WTC11 (cell line): Measurements from ENCODE around the gene ZSWIM6. TPM values are rescaled to one million over a fixed set of nuclear protein-coding genes. Genes with fewer than 3 reads are reported as not detected.

ENCODE experiments used
- ATAC-seq: fragments of 200-7000 bp; cut with Tn5 transposase; 2 replicates; pipeline ENCODE4 v1.10.0; 2021; ENCODE audit warnings: mild to moderate bottlenecking, moderate library complexity
- CTCF ChIA-PET: fragments of 300-600 bp; sonication (Branson Sonifier 250); formaldehyde crosslinking; loops from one replicate; lab custom pipeline; 2021; ENCODE audit warnings: antibody characterized with exemption; lab: Charles Lee
- POLR2A ChIA-PET: fragments of 350-600 bp; sonication (Branson Sonifier 250); formaldehyde crosslinking; loops from one replicate; lab custom pipeline; 2021; ENCODE audit warnings: antibody characterized with exemption; lab: Charles Lee
- DNase-seq: peaks from one replicate; pipeline ENCODE4 v3.0.0; 2021; ENCODE audit warnings: low spot score
- H3K27ac Mint-ChIP-seq: 2 replicates; pipeline ENCODE4 v1.8.0; 2021; ENCODE audit warnings: mixed read lengths
- H3K27me3 Mint-ChIP-seq: 2 replicates; pipeline ENCODE4 v1.8.0; 2021; ENCODE audit warnings: low read depth, mild to moderate bottlenecking, moderate library complexity, mixed read lengths
- H3K36me3 Mint-ChIP-seq: 2 replicates; pipeline ENCODE4 v1.8.0; 2021; ENCODE audit warnings: mixed read lengths
- H3K4me1 Mint-ChIP-seq: 2 replicates; pipeline ENCODE4 v1.8.0; 2022; ENCODE audit warnings: mixed read lengths
- H3K4me3 Mint-ChIP-seq: 2 replicates; pipeline ENCODE4 v1.8.0; 2021; ENCODE audit warnings: mild to moderate bottlenecking, moderate library complexity, mixed read lengths
- H3K9me3 Mint-ChIP-seq: 2 replicates; pipeline ENCODE4 v1.8.0; 2021; ENCODE audit warnings: mixed read lengths
- AFF4 ChIP-seq: sonication (generic); formaldehyde crosslinking; IDR thresholded peaks from 2 replicates; pipeline ENCODE4 v1.8.1; 2023; ENCODE audit warnings: mild to moderate bottlenecking, missing genetic modification reagents, borderline replicate concordance
- E2F1 ChIP-seq: sonication (generic); formaldehyde crosslinking; IDR thresholded peaks from 2 replicates; pipeline ENCODE4 v1.8.0; 2022; ENCODE audit warnings: mild to moderate bottlenecking, missing genetic modification reagents
- ELF4 ChIP-seq: sonication (generic); formaldehyde crosslinking; IDR thresholded peaks from 2 replicates; pipeline ENCODE4 v1.8.1; 2022; ENCODE audit warnings: low read depth, mild to moderate bottlenecking, moderate library complexity, missing genetic modification reagents
- ESRRA ChIP-seq: sonication (generic); formaldehyde crosslinking; IDR thresholded peaks from 2 replicates; pipeline ENCODE4 v1.8.1; 2022; ENCODE audit warnings: mild to moderate bottlenecking, missing genetic modification reagents, borderline replicate concordance
- IRF1 ChIP-seq: sonication (generic); formaldehyde crosslinking; IDR thresholded peaks from 2 replicates; pipeline ENCODE4 v1.8.0; 2023; ENCODE audit warnings: missing genetic modification reagents
- JAZF1 ChIP-seq: fragments of 250-450 bp; sonication (Bioruptor Pico); IDR thresholded peaks from 2 replicates; pipeline ENCODE4 v1.9.0; 2021; ENCODE audit warnings: moderate library complexity, mild to moderate bottlenecking, inconsistent platforms
- MYBL2 ChIP-seq: sonication (generic); formaldehyde crosslinking; IDR thresholded peaks from 2 replicates; pipeline ENCODE4 v1.8.1; 2023; ENCODE audit warnings: mild to moderate bottlenecking, moderate library complexity, missing genetic modification reagents
- RELA ChIP-seq: sonication (generic); formaldehyde crosslinking; IDR thresholded peaks from 2 replicates; pipeline ENCODE4 v1.8.1; 2022; ENCODE audit warnings: missing genetic modification reagents, mild to moderate bottlenecking, borderline replicate concordance
- SP1 ChIP-seq: sonication (generic); formaldehyde crosslinking; conservative IDR thresholded peaks from 2 replicates; pipeline ENCODE4 v1.8.1; 2022; ENCODE audit warnings: missing genetic modification reagents
- TCF7 ChIP-seq: sonication (generic); formaldehyde crosslinking; IDR thresholded peaks from 2 replicates; pipeline ENCODE4 v1.8.0; 2022; ENCODE audit warnings: mild to moderate bottlenecking, low read depth, missing genetic modification reagents, moderate library complexity
- TEAD4 ChIP-seq: sonication (generic); formaldehyde crosslinking; IDR thresholded peaks from 2 replicates; pipeline ENCODE4 v1.8.0; 2022; ENCODE audit warnings: mild to moderate bottlenecking, missing genetic modification reagents
- USF1 ChIP-seq: sonication (generic); formaldehyde crosslinking; IDR thresholded peaks from 2 replicates; pipeline ENCODE4 v1.8.0; 2022; ENCODE audit warnings: mild to moderate bottlenecking, missing genetic modification reagents
- ZNF263 ChIP-seq: sonication (generic); formaldehyde crosslinking; IDR thresholded peaks from 2 replicates; pipeline ENCODE4 v1.8.1; 2022; ENCODE audit warnings: low read depth, mild to moderate bottlenecking, moderate library complexity, missing genetic modification reagents
- ZNF396 ChIP-seq: fragments of 250-450 bp; sonication (Bioruptor Pico); IDR thresholded peaks from 2 replicates; pipeline ENCODE4 v1.8.0; 2021; ENCODE audit warnings: mild to moderate bottlenecking, moderate library complexity, borderline replicate concordance
- ZNF416 ChIP-seq: fragments of 250-450 bp; sonication (Bioruptor Pico); IDR thresholded peaks from 2 replicates; pipeline ENCODE4 v1.9.0; 2021; ENCODE audit warnings: mild to moderate bottlenecking, inconsistent platforms
- total RNA-seq: library from RNA; stranded (reverse); gene quantifications from 3 replicates; pipeline ENCODE4 v1.2.3, GENCODE V29; 2021
- TF ChIP-seq, protein P1 (sequence below): fragments of 250-450 bp; sonication (Bioruptor Pico); IDR thresholded peaks from 2 replicates; pipeline ENCODE4 v1.9.0; 2021; ENCODE audit warnings: moderate library complexity, mild to moderate bottlenecking, inconsistent platforms, borderline replicate concordance
- TF ChIP-seq, protein P2 (sequence below): fragments of 200-600 bp; IDR thresholded peaks from 2 replicates; pipeline ENCODE4 v1.8.0; 2022; ENCODE audit warnings: antibody characterized with exemption
- TF ChIP-seq, protein P3 (sequence below): sonication (generic); formaldehyde crosslinking; IDR thresholded peaks from 2 replicates; pipeline ENCODE4 v1.8.0; 2022; ENCODE audit warnings: missing genetic modification reagents

ZSWIM6 gene
- total RNA-seq, 1 experiment from 2014 or later, result 12.5 TPM

DNA sequence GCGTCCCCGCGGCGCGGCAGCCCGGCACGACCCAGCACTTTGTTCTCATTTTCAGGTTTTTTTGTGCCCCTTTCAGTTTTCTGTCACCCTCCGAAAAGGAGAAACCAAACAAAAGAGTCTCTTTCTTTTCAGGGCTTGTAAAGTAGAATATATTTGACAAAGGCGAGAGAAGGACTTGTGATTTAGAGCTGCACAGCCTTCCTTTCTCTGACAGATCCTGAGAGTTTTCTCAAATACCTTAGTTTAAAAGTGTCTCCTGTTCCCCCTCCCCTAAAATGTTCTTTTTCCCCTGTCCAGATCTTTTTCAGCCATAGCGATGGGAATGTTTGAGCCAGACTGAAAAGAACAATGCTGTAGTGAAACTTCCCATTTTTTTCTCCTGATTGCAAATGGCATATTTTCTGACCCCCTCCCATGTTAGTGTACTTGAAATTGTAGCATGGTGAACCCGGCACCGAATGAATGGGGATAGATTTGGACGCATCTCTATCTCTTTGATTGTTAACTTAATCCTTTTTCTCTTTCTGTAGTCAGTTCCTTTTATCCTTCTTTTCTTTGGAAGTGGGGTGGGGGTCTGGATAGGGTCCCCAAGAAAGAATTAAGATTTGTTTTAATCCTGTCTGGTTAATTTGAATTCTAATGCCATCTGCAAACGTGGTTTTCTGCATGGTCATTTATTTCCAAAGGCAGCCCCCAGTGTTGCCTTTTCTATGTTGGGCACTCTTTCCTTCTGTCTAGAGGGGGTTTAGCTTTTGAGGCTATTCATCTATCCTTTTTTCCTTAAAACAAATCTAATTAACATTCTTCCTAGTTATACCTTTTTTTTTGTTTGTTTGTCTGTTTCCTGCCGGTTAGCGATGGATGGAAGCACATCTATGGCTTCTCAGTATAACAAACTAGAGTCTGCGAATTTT, 2.2 kb downstream of the ZSWIM6 start (continued):
- no peak for TF ChIP-seq JAZF1 (CRISPR knock-in tag)
- TF ChIP-seq TEAD4 (CRISPR knock-in tag), result no peak
- TF ChIP-seq, protein P1, sequence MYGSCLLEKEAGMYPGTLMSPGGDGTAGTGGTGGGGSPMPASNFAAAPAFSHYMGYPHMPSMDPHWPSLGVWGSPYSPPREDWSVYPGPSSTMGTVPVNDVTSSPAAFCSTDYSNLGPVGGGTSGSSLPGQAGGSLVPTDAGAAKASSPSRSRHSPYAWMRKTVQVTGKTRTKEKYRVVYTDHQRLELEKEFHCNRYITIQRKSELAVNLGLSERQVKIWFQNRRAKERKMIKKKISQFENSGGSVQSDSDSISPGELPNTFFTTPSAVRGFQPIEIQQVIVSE (CRISPR knock-in tag), result no peak
- TF ChIP-seq, protein P2, sequence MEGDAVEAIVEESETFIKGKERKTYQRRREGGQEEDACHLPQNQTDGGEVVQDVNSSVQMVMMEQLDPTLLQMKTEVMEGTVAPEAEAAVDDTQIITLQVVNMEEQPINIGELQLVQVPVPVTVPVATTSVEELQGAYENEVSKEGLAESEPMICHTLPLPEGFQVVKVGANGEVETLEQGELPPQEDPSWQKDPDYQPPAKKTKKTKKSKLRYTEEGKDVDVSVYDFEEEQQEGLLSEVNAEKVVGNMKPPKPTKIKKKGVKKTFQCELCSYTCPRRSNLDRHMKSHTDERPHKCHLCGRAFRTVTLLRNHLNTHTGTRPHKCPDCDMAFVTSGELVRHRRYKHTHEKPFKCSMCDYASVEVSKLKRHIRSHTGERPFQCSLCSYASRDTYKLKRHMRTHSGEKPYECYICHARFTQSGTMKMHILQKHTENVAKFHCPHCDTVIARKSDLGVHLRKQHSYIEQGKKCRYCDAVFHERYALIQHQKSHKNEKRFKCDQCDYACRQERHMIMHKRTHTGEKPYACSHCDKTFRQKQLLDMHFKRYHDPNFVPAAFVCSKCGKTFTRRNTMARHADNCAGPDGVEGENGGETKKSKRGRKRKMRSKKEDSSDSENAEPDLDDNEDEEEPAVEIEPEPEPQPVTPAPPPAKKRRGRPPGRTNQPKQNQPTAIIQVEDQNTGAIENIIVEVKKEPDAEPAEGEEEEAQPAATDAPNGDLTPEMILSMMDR, result no peak
- no peak for TF ChIP-seq USF1 (CRISPR knock-in tag)

DNA sequence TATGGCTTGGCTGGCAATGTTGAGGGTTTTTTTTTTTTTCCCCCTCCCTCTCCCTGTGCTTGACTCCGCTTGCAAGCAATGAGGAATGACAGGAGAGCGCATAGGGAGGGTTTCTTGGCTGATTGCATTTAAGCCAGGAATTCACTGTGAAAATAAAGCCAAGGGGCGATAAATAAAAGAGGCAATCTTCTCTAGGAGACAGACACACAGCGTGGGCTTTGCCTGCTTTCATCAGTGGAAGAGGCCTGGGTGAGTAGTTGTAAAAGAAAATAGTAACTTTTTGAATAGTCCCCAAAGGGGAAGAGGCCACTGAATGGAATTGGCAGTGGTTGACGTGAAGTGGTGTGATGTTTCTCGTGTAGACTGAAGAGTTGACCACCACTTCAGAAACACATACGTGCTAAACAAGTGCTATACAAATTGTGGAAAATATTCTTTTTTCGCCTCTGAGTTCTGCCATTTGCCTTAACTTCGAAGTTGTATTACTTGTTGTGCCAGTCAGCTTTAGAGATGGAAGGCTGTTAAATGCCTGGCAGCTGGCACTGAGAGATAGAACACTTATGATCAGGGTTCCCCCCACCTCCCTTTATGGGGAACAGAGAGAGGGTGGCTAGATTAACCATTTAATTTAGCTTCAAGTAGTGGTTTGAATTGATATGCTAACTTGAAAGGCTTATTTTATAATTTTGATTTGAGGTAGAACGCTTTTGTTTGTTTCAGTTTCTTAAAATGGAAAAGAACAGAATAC, 3.0 kb downstream of the ZSWIM6 start:
- no peak for DNase-seq
- peak overlapping the region; percentile 78 for H3K4me3 Mint-ChIP-seq
- H3K27ac Mint-ChIP-seq, result no peak overlapping the region
- ChIA-PET CTCF (no interaction called here), POLR2A (no interaction called here)
- peaks cover 3% of the 10 kb centered on the region for H3K36me3 Mint-ChIP-seq
- peaks cover 22% of the 10 kb centered on the region for H3K4me1 Mint-ChIP-seq
- TF ChIP-seq ZNF263 (CRISPR knock-in tag) (no peak), MYBL2 (no peak), IRF1 (CRISPR knock-in tag) (no peak), ZNF416 (no peak), ELF4 (no peak), TCF7 (CRISPR knock-in tag) (no peak), E2F1 (CRISPR knock-in tag) (no peak), ZNF396 (CRISPR knock-in tag) (no peak)
- ATAC-seq, result no peak
- no peaks in the 10 kb centered on the region for H3K9me3 Mint-ChIP-seq
- peaks cover 37% of the 10 kb centered on the region for H3K27me3 Mint-ChIP-seq

- H3K27ac Mint-ChIP-seq, result no peak overlapping the region
- no peak for ATAC-seq
- CTCF ChIA-PET, result interaction anchor here (1.2 kb wide), 1 partner anchor 429 kb away, joined by 3 read pairs; no protein-coding TSS in a partner anchor
- TF ChIP-seq, protein P3, sequence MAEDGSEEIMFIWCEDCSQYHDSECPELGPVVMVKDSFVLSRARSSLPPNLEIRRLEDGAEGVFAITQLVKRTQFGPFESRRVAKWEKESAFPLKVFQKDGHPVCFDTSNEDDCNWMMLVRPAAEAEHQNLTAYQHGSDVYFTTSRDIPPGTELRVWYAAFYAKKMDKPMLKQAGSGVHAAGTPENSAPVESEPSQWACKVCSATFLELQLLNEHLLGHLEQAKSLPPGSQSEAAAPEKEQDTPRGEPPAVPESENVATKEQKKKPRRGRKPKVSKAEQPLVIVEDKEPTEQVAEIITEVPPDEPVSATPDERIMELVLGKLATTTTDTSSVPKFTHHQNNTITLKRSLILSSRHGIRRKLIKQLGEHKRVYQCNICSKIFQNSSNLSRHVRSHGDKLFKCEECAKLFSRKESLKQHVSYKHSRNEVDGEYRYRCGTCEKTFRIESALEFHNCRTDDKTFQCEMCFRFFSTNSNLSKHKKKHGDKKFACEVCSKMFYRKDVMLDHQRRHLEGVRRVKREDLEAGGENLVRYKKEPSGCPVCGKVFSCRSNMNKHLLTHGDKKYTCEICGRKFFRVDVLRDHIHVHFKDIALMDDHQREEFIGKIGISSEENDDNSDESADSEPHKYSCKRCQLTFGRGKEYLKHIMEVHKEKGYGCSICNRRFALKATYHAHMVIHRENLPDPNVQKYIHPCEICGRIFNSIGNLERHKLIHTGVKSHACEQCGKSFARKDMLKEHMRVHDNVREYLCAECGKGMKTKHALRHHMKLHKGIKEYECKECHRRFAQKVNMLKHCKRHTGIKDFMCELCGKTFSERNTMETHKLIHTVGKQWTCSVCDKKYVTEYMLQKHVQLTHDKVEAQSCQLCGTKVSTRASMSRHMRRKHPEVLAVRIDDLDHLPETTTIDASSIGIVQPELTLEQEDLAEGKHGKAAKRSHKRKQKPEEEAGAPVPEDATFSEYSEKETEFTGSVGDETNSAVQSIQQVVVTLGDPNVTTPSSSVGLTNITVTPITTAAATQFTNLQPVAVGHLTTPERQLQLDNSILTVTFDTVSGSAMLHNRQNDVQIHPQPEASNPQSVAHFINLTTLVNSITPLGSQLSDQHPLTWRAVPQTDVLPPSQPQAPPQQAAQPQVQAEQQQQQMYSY (CRISPR knock-in tag), result no peak
- no peak for TF ChIP-seq AFF4 (CRISPR knock-in tag)
- no peak for TF ChIP-seq ELF4
- TF ChIP-seq SP1 (CRISPR knock-in tag), result no peak
- TF ChIP-seq TEAD4 (CRISPR knock-in tag), result no peak
- TF ChIP-seq ESRRA (CRISPR knock-in tag), result no peak
- no peak for TF ChIP-seq RELA (CRISPR knock-in tag)
These were observed 7.7 kb downstream of the ZSWIM6 start for GRCh38 chr5:61339764-61340163.

More at GRCh38 chr5:61339764-61340163, 7.7 kb downstream of the ZSWIM6 start:
- Mint-ChIP-seq H3K4me3 (no peak overlapping the region), H3K27me3 (peaks cover 18% of the 10 kb centered on the region), H3K9me3 (no peaks in the 10 kb centered on the region), H3K4me1 (peaks cover 21% of the 10 kb centered on the region), H3K36me3 (peaks cover 3% of the 10 kb centered on the region)
- POLR2A ChIA-PET, result no interaction called here
- DNase-seq, result no peak
